Activated naive CD8-positive, alpha-beta T cell (primary cell): ENCODE data around the gene AGAP1.

Experiments used
- H3K27ac Mint-ChIP-seq: one replicate; pipeline ENCODE4 v1.8.0; 2021; ENCODE audit warnings: mixed read lengths
- H3K27me3 Mint-ChIP-seq: one replicate; pipeline ENCODE4 v1.8.0; 2021; ENCODE audit warnings: mixed read lengths
- H3K36me3 Mint-ChIP-seq: one replicate; pipeline ENCODE4 v1.8.0; 2021; ENCODE audit warnings: mixed read lengths
- H3K4me1 Mint-ChIP-seq: one replicate; pipeline ENCODE4 v1.8.0; 2021; ENCODE audit warnings: low read depth, mixed read lengths
- H3K4me3 Mint-ChIP-seq: one replicate; pipeline ENCODE4 v1.8.0; 2021; ENCODE audit warnings: mild to moderate bottlenecking, mixed read lengths
- H3K9me3 Mint-ChIP-seq: one replicate; pipeline ENCODE4 v1.8.0; 2021; ENCODE audit warnings: low read depth, mixed read lengths

Gene AGAP1

DNA sequence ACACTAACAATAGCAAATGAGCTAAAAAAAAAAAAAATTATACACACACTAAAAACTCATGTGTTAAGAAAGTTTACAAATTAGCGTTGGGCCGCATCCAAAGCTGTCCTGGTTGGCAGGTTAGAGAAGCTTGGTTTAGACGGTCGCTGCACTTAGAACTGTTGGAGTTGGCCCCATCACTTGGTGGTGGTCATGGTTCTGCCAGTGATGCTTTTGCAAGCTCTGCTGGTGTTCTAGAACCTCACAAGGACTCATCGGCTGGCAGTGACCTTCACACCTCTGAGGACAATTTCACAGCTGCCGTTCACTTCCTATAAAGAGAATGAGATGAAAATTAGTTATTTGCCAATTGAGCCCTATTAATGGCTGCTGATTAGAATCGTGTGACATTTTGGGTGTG is 229.0 kb downstream of the AGAP1 start:
- Mint-ChIP-seq H3K27ac (no peak overlapping the region), H3K36me3 (no peaks in the 10 kb centered on the region), H3K27me3 (peaks cover 3% of the 10 kb centered on the region), H3K4me1 (no peaks in the 10 kb centered on the region), H3K9me3 (no peaks in the 10 kb centered on the region), H3K4me3 (no peak overlapping the region)

DNA sequence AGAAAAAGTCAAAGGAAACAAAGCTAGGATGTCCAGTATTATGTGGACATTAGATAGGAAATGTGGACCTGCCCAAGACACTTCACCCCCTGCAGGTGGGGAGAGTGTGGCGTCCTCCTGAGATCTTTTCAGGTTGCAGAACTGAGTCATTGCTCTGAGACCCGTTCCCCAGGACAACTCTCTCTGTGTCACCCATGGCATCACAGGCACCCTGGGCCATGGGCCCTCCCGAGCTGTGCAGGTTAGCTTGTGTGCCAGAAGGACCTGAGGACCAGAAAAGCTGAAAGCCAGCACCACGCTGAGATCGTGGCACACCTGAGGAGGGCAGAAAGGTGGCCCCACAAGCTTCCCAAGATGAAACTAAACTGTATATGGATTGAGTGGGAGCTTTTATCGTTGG is 229.5 kb downstream of the AGAP1 start:
- no peaks in the 10 kb centered on the region for H3K36me3 Mint-ChIP-seq
- peaks cover 3% of the 10 kb centered on the region for H3K27me3 Mint-ChIP-seq
- no peaks in the 10 kb centered on the region for H3K4me1 Mint-ChIP-seq
- H3K9me3 Mint-ChIP-seq = no peaks in the 10 kb centered on the region
- H3K4me3 Mint-ChIP-seq = no peak overlapping the region
- no peak overlapping the region for H3K27ac Mint-ChIP-seq

DNA sequence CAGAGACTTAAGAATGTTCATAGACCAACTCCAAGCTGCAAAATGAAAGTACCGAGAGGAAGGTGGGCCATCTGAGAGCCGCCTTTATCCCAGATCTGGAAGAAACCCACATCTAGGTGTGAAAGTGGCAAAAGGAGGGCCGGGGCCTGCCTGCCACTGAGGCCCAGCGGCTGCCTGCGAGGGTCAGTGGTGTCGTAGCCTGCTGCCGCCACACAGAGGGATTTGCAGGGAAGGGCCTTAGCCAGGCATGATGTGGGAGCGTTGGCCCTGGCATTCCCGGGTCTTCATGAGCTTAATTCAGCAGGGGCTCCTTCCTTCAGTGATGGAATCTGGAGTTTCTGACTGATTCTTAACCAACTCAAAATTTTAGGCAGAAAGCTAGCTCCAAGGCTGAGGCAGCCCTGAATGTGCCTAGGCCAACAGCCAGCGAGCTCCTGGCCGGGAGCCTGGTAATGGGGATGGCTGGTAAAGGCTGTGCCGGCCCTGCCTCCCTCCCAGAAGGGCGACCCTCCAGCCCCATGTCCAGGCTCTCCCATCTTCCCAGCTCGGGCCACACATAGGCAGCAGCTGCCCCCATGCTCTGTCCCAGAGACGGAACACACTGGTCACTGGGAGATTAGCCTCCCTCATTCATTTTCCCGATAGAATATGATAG is 230.1 kb downstream of the AGAP1 start:
- peaks cover 3% of the 10 kb centered on the region for H3K27me3 Mint-ChIP-seq
- no peaks in the 10 kb centered on the region for H3K9me3 Mint-ChIP-seq
- H3K36me3 Mint-ChIP-seq = no peaks in the 10 kb centered on the region
- no peak overlapping the region for H3K4me3 Mint-ChIP-seq
- no peak overlapping the region for H3K27ac Mint-ChIP-seq
- no peaks in the 10 kb centered on the region for H3K4me1 Mint-ChIP-seq

GRCh38 chr2:235725016-235725489 is 231.2 kb downstream of the AGAP1 start:
- Mint-ChIP-seq H3K4me3 (no peak overlapping the region), H3K36me3 (no peaks in the 10 kb centered on the region), H3K27me3 (peaks cover 3% of the 10 kb centered on the region), H3K4me1 (no peaks in the 10 kb centered on the region), H3K27ac (no peak overlapping the region), H3K9me3 (no peaks in the 10 kb centered on the region)

GRCh38 chr2:235725841-235726240 is 232.0 kb downstream of the AGAP1 start:
- Mint-ChIP-seq H3K4me3 (no peak overlapping the region), H3K9me3 (no peaks in the 10 kb centered on the region), H3K4me1 (no peaks in the 10 kb centered on the region), H3K36me3 (no peaks in the 10 kb centered on the region), H3K27me3 (peaks cover 3% of the 10 kb centered on the region), H3K27ac (no peak overlapping the region)

DNA sequence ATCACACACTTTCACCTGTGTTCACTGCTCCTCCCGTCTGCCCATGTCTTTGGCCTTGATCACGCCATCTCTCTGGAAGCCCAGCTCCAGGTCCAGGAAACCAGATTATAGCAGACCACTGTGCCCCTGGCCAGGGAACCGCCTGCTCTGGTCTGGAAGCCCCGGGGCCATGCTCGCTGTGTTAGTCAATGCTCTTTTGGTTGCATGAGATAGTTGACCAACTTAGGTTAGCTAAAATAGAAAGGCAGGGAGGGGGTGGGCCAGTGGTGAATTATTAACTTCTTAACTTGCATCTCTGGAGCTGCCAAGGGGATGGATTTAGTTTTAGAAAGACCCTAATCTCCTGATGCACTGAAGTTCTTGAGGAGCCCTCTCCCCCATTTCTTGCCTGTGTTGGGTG is 232.7 kb downstream of the AGAP1 start:
- Mint-ChIP-seq H3K36me3 (no peaks in the 10 kb centered on the region), H3K27me3 (peaks cover under 1% of the 10 kb centered on the region), H3K4me3 (no peak overlapping the region), H3K9me3 (no peaks in the 10 kb centered on the region), H3K27ac (no peak overlapping the region), H3K4me1 (no peaks in the 10 kb centered on the region)

DNA sequence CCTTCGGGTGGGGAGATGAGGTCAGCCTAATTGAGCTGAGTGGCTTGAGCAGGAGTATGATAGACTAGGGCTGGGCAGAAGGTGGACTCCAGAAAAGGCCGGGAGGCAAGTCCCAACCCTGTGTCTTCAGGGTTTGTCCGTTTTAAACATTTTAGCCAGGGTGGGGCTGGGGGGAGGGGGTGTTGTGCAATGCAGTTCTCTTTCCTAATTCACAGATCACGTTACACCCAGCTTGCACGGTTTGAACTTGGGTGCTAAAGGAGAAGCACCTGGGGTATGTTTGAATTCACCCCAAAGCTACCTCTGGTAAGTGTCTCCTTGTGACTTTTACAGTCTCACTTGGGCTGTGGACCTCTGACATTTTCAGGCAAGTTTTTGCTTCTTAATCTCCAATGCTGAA is 233.3 kb downstream of the AGAP1 start:
- no peaks in the 10 kb centered on the region for H3K9me3 Mint-ChIP-seq
- H3K4me3 Mint-ChIP-seq = no peak overlapping the region
- no peaks in the 10 kb centered on the region for H3K27me3 Mint-ChIP-seq
- no peaks in the 10 kb centered on the region for H3K36me3 Mint-ChIP-seq
- no peaks in the 10 kb centered on the region for H3K4me1 Mint-ChIP-seq
- H3K27ac Mint-ChIP-seq = no peak overlapping the region

DNA sequence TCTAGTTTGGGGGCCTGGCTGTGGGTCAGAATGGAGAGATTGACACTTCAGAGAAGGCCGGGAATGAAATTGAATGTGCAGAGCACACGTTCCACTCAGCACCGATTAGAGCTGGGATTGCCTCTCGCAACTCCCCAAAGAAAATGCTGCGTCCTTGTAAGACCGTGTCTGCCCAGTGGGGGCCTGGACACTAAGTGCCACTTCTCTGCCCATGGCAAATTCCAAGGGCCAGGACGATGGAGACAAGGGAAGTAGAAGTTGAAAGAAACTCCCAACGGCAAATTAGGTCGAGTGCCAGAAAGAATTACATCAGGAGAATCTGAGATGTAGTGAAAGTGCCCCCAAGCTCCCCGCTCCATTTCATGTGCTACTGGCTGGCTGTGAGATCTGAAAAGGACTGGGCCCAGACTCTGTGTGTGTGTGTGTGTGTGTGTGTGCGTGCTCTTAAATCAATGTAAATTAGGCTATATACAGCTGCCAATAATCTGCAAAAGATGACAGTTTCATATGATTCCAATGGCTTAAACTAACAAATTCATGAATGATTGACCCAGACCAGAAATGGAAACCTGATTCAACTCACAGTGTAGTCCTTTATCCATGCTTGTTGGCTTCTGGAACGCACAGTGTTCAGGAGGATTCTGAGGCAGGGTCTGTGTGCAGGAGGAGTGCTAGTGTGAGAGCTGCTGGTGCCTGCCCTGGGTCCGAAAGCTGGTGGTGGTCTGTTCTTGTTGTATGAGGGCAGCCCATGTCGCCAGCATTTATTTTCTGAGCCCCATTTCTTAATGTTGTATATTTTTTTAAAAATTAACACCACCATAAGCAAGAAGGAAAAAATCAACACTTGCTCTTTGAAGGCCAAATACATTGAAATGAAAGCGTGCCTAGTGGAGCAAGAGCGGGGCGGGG is 234.3 kb downstream of the AGAP1 start:
- no peak overlapping the region for H3K27ac Mint-ChIP-seq
- no peaks in the 10 kb centered on the region for H3K9me3 Mint-ChIP-seq
- no peaks in the 10 kb centered on the region for H3K27me3 Mint-ChIP-seq
- no peaks in the 10 kb centered on the region for H3K36me3 Mint-ChIP-seq
- no peak overlapping the region for H3K4me3 Mint-ChIP-seq
- no peaks in the 10 kb centered on the region for H3K4me1 Mint-ChIP-seq

DNA sequence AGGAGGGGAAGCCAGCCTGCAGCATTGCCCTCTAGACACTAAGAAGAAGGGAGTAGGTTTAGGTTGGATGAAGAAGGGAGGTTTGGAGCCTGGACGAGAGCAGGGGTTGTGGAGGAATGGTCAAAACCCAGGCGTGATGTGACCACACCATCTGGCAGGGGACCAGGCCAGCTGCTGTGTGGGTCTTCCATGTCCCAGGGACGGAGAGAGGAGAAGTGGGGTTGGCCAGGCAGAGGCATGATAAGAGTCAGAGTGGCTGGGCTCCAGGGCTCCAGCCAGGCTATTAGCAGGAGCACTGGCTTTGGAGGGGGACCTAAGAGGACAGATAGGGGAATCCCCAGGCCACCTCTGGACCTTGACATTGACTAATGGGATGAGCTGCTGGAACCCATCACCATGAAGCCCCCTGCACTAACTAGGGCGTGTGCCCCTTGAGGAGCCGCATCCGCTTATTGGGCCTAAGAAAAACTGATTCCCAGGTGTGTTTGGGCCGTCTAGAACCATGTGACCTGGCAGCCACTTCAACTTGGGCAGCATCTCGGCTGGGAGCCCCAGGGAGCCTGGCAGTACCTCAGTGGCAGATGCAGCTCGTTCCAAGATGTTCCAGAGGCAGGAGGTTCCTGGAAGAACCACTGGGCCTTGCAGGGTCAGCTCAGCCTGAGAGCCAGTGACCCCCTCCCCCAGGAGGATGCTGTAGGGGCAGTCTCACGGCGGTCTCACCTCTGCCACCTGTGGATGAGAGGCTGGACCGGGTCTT is 235.1 kb downstream of the AGAP1 start:
- H3K27me3 Mint-ChIP-seq = no peaks in the 10 kb centered on the region
- H3K36me3 Mint-ChIP-seq = no peaks in the 10 kb centered on the region
- H3K4me1 Mint-ChIP-seq = no peaks in the 10 kb centered on the region
- no peak overlapping the region for H3K4me3 Mint-ChIP-seq
- no peak overlapping the region for H3K27ac Mint-ChIP-seq
- H3K9me3 Mint-ChIP-seq = no peaks in the 10 kb centered on the region

DNA sequence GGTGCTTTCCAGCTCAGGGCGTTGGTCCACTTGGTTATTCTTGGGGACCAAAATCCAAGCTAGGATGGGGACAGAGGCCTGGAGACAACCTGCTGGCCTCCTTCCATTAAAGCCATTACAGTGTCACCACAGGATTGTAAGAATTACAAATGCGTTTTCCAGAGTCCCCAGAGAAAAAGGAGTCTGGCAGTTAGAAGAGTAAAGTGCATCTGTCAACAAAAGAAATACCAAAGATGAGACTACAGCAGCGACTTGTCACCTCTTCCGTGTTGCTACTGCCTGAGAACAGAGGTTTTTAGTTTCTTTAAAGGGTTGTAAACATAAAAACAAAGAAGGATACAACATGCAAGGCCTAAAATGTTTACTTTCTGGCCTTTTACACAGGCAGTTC is 235.7 kb downstream of the AGAP1 start:
- H3K9me3 Mint-ChIP-seq = no peaks in the 10 kb centered on the region
- H3K27me3 Mint-ChIP-seq = no peaks in the 10 kb centered on the region
- no peaks in the 10 kb centered on the region for H3K36me3 Mint-ChIP-seq
- H3K4me1 Mint-ChIP-seq = no peaks in the 10 kb centered on the region
- no peak overlapping the region for H3K4me3 Mint-ChIP-seq
- no peak overlapping the region for H3K27ac Mint-ChIP-seq

- Mint-ChIP-seq H3K27me3 (no peaks in the 10 kb centered on the region), H3K27ac (no peak overlapping the region), H3K9me3 (no peaks in the 10 kb centered on the region), H3K4me1 (no peaks in the 10 kb centered on the region), H3K36me3 (no peaks in the 10 kb centered on the region), H3K4me3 (no peak overlapping the region)
Measured at GRCh38 chr2:235730115-235730514, 236.3 kb downstream of the AGAP1 start.

- Mint-ChIP-seq H3K27me3 (no peaks in the 10 kb centered on the region), H3K4me1 (no peaks in the 10 kb centered on the region), H3K9me3 (no peaks in the 10 kb centered on the region), H3K4me3 (no peak overlapping the region), H3K36me3 (no peaks in the 10 kb centered on the region), H3K27ac (no peak overlapping the region)
Measured at GRCh38 chr2:235733761-235734160, 239.9 kb downstream of the AGAP1 start.

GRCh38 chr2:235734168-235734567 is 240.3 kb downstream of the AGAP1 start:
- Mint-ChIP-seq H3K4me1 (no peaks in the 10 kb centered on the region), H3K36me3 (no peaks in the 10 kb centered on the region), H3K27ac (no peak overlapping the region), H3K9me3 (no peaks in the 10 kb centered on the region), H3K4me3 (no peak overlapping the region), H3K27me3 (no peaks in the 10 kb centered on the region)

DNA sequence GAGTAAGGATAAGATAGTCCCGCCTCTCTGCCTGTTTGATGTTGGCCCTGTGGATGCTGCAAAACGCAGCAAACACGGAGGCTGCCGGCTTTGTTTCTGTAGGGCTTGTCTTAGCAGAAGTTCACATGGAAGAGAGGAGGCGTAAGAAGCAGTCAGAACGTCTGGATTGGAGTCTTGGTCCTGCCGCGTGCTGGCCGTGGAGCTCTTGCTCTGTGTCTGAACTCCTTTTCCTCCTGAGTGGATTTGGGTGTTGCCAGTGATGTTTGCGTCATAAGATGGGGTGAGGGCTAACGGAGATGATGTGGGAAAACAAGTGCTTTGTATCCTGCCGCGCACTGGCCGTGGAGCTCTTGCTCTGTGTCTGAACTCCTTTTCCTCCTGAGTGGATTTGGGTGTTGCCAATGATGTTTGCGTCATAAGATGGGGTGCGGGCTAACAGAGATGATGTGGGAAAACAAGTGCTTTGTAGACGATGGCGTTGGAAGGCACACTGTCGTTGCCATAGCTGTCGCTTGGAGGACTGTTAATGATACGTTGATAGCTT is 240.9 kb downstream of the AGAP1 start:
- Mint-ChIP-seq H3K27me3 (no peaks in the 10 kb centered on the region), H3K36me3 (no peaks in the 10 kb centered on the region), H3K4me1 (no peaks in the 10 kb centered on the region), H3K27ac (no peak overlapping the region), H3K9me3 (no peaks in the 10 kb centered on the region), H3K4me3 (no peak overlapping the region)

- no peaks in the 10 kb centered on the region for H3K9me3 Mint-ChIP-seq
Measured at GRCh38 chr2:235737396-235737795, 243.6 kb downstream of the AGAP1 start.

More at GRCh38 chr2:235737396-235737795, 243.6 kb downstream of the AGAP1 start:
- Mint-ChIP-seq H3K36me3 (no peaks in the 10 kb centered on the region), H3K4me3 (no peak overlapping the region), H3K4me1 (no peaks in the 10 kb centered on the region), H3K27me3 (no peaks in the 10 kb centered on the region), H3K27ac (no peak overlapping the region)
